GM19468 (cell line): Measurements from ENCODE around the gene IFFO2.
A peak's percentile ranks its signal among the peaks of the same experiment; 100 is the strongest.

Source experiments
- ATAC-seq: cut with Tn5 transposase; IDR thresholded peaks from one replicate; pipeline ENCODE4 v1.9.1; 2021; ENCODE audit warnings: mild to moderate bottlenecking, moderate library complexity, moderate number of reproducible peaks; ENCODE audit not compliant: unreplicated experiment; ENCODE audit errors: extremely low read depth

Gene IFFO2

GRCh38 chr1:18956193-18957135, at the start of gene IFFO2:
Gene IFFO2, minus strand, starts transcription at chr1:18956676. Its CDS starts 344 bp downstream, at chr1:18956332.
- ATAC-seq = peak; percentile 52

- no peak for ATAC-seq
Observed at GRCh38 chr1:19006000-19006399, 49.5 kb upstream of the IFFO2 start.

- ATAC-seq = no peak
Observed at GRCh38 chr1:19003371-19004290, 47.2 kb upstream of the IFFO2 start.

GRCh38 chr1:19000065-19000464, 43.6 kb upstream of the IFFO2 start:
- ATAC-seq = no peak

- ATAC-seq = no peak
Observed at GRCh38 chr1:18999359-18999758, 42.9 kb upstream of the IFFO2 start.

GRCh38 chr1:18998016-18998724, 41.7 kb upstream of the IFFO2 start:
- no peak for ATAC-seq

- no peak for ATAC-seq
Observed at GRCh38 chr1:18997508-18997907, 41.0 kb upstream of the IFFO2 start.

- ATAC-seq = no peak
Observed at GRCh38 chr1:18996548-18997177, 40.2 kb upstream of the IFFO2 start.

- no peak for ATAC-seq
Observed at GRCh38 chr1:18994381-18994780, 37.9 kb upstream of the IFFO2 start.

GRCh38 chr1:18992646-18993045, 36.2 kb upstream of the IFFO2 start:
- ATAC-seq = no peak

- ATAC-seq = no peak
Observed at GRCh38 chr1:18991585-18991984, 35.1 kb upstream of the IFFO2 start.

GRCh38 chr1:18989896-18990295, 33.4 kb upstream of the IFFO2 start:
- ATAC-seq = no peak

- ATAC-seq = no peak
Observed at GRCh38 chr1:18989176-18989799, 32.8 kb upstream of the IFFO2 start.

- ATAC-seq = no peak
Observed at GRCh38 chr1:18981242-18981641, 24.8 kb upstream of the IFFO2 start.

GRCh38 chr1:18978706-18979105, 22.2 kb upstream of the IFFO2 start:
- ATAC-seq = no peak

GRCh38 chr1:18977428-18977827, 21.0 kb upstream of the IFFO2 start:
- ATAC-seq = no peak

- ATAC-seq = no peak
Observed at GRCh38 chr1:18976096-18976495, 19.6 kb upstream of the IFFO2 start.

GRCh38 chr1:18974606-18975005, 18.1 kb upstream of the IFFO2 start:
- no peak for ATAC-seq

- ATAC-seq = no peak
Observed at GRCh38 chr1:18974005-18974404, 17.5 kb upstream of the IFFO2 start.
